ENCODE measurements around the gene LLGL1. TPM values are rescaled to one million over a fixed set of nuclear protein-coding genes. Genes with fewer than 3 reads are reported as not detected.

Gene LLGL1
- total and polyA plus RNA-seq, 2 donors (not counting 1 experiment from before 2014, with no cell fraction given) = 14.9 to 15.2 TPM

- Mint-ChIP-seq H3K27me3 (no peaks in the 10 kb centered on the region), H3K9me3 (ENCODE audit: insufficient read depth) (no peaks in the 10 kb centered on the region), H3K4me3 (no peak overlapping the region), H3K4me1 (peaks cover 4% of the 10 kb centered on the region), H3K27ac (no peak overlapping the region)
- H3K9ac ChIP-seq (ENCODE audit: low read length) = no peak overlapping the region
- POLR2A ChIA-PET = no interaction called here
- H3K9me3 ChIP-seq (ENCODE audit: control extremely low read depth in 1 of 3, control insufficient read depth in 2 of 3, insufficient read depth in 1 of 3, low read length in 2 of 3) = no peaks in the 10 kb centered on the region
- H4K20me1 ChIP-seq (ENCODE audit: control insufficient read depth, insufficient read depth, low read length, poor library complexity, severe bottlenecking) = no peaks in the 10 kb centered on the region
- no peak for DNase-seq
- CTCF ChIA-PET = no interaction called here
- intact Hi-C loops (cut with micrococcal nuclease) = no loop called here
- peaks cover 0 to 9% of the 10 kb centered on the region in 2 experiments for H3K36me3 ChIP-seq (replicated peaks in 1 of 2; ENCODE audit: control extremely low read depth in 1 of 2, control insufficient read depth in 1 of 2, extremely low read depth in 1 of 2, insufficient read depth in 2 of 2, low read length in 1 of 2)
- no peak overlapping the region for H3K4me2 ChIP-seq (replicated peaks; ENCODE audit: low read depth, low read length, poor library complexity, severe bottlenecking)
- TF ChIP-seq CTCF (IDR thresholded peaks at IDR 0.05) = no peak
- no peak for TF ChIP-seq EZH2 (IDR thresholded peaks at IDR 0.05; ENCODE audit: borderline replicate concordance, insufficient read depth, low read depth, low read length, poor library complexity, severe bottlenecking)
- 91% methylated on average over 8 of the region's 9 CpGs for WGBS (ENCODE audit: insufficient coverage)
- no peak overlapping the region for H3K4me3 ChIP-seq (ENCODE audit: control extremely low read depth in 1 of 5, extremely low read depth in 1 of 5, insufficient read depth in 1 of 5, low read depth in 2 of 5, low read length in 4 of 5)
- no peak overlapping the region for H2AFZ ChIP-seq (ENCODE audit: insufficient read depth, low read depth, low read length, poor library complexity, severe bottlenecking)
- H3K27ac ChIP-seq (ENCODE audit: low read length in 2 of 2) = no peak overlapping the region
- H3K79me2 ChIP-seq (ENCODE audit: control insufficient read depth, insufficient read depth, low read length) = peaks cover 10% of the 10 kb centered on the region
- ATAC-seq (ENCODE audit: low read depth) = no peak
- peaks cover 4 to 6% of the 10 kb centered on the region in 2 donors for H3K4me1 ChIP-seq (ENCODE audit: control insufficient read depth in 2 of 2, insufficient read depth in 2 of 2, low read length in 2 of 2)
- no peaks in the 10 kb centered on the region for H3K27me3 ChIP-seq (replicated peaks in 1 of 4; ENCODE audit: control extremely low read depth in 1 of 4, control insufficient read depth in 3 of 4, insufficient read depth in 4 of 4, low read length in 3 of 4)
These were observed 5.7 kb downstream of the LLGL1 start for GRCh38 chr17:18231164-18231563.

GRCh38 chr17:18233803-18234518 is 8.5 kb downstream of the LLGL1 start:
- H4K20me1 ChIP-seq (ENCODE audit: control insufficient read depth, insufficient read depth, low read length, poor library complexity, severe bottlenecking) = no peaks in the 10 kb centered on the region
- no peak for DNase-seq
- no peak overlapping the region for H3K27ac ChIP-seq (ENCODE audit: low read length in 2 of 2)
- ChIA-PET CTCF (no interaction called here), POLR2A (no interaction called here)
- no peaks in the 10 kb centered on the region for H3K4me1 ChIP-seq (ENCODE audit: control insufficient read depth in 2 of 2, insufficient read depth in 2 of 2, low read length in 2 of 2)
- 96% methylated on average over 22 of the region's 22 CpGs for WGBS (ENCODE audit: insufficient coverage)
- H3K4me3 Mint-ChIP-seq = no peak overlapping the region
- H3K9me3 Mint-ChIP-seq (ENCODE audit: insufficient read depth) = no peaks in the 10 kb centered on the region
- intact Hi-C loops (cut with micrococcal nuclease) = no loop called here
- H3K79me2 ChIP-seq (ENCODE audit: control insufficient read depth, insufficient read depth, low read length) = no peaks in the 10 kb centered on the region
- H3K4me1 Mint-ChIP-seq = no peaks in the 10 kb centered on the region
- no peak overlapping the region for H2AFZ ChIP-seq (ENCODE audit: insufficient read depth, low read depth, low read length, poor library complexity, severe bottlenecking)
- TF ChIP-seq EZH2 (IDR thresholded peaks at IDR 0.05; ENCODE audit: borderline replicate concordance, insufficient read depth, low read depth, low read length, poor library complexity, severe bottlenecking) (no peak), CTCF (IDR thresholded peaks at IDR 0.05) (no peak)
- no peak overlapping the region for H3K4me3 ChIP-seq (ENCODE audit: control extremely low read depth in 1 of 5, extremely low read depth in 1 of 5, insufficient read depth in 1 of 5, low read depth in 2 of 5, low read length in 4 of 5)
- H3K27ac Mint-ChIP-seq = no peak overlapping the region
- H3K9ac ChIP-seq (ENCODE audit: low read length) = no peak overlapping the region
- H3K4me2 ChIP-seq (replicated peaks; ENCODE audit: low read depth, low read length, poor library complexity, severe bottlenecking) = no peak overlapping the region
- H3K27me3 ChIP-seq (replicated peaks in 1 of 4; ENCODE audit: control extremely low read depth in 1 of 4, control insufficient read depth in 3 of 4, insufficient read depth in 4 of 4, low read length in 3 of 4) = no peaks in the 10 kb centered on the region
- H3K27me3 Mint-ChIP-seq = no peaks in the 10 kb centered on the region
- H3K36me3 ChIP-seq (replicated peaks in 1 of 2; ENCODE audit: control extremely low read depth in 1 of 2, control insufficient read depth in 1 of 2, extremely low read depth in 1 of 2, insufficient read depth in 2 of 2, low read length in 1 of 2) = peaks cover 0 to 18% of the 10 kb centered on the region in 2 experiments
- no peaks in the 10 kb centered on the region for H3K9me3 ChIP-seq (ENCODE audit: control extremely low read depth in 1 of 3, control insufficient read depth in 2 of 3, insufficient read depth in 1 of 3, low read length in 2 of 3)
- no peak for ATAC-seq (ENCODE audit: low read depth)

Data from B cell (primary cell).